Lung (tissue), 12 donors: ENCODE results near the gene EFCAB11. TPM values are rescaled to one million over a fixed set of nuclear protein-coding genes. Genes with fewer than 3 reads are reported as not detected.

Source experiments
- ATAC-seq: fragments of 200-7000 bp; cut with Tn5 transposase; one replicate; pipeline ENCODE4 v1.9.1; 2020; ENCODE audit warnings: moderate number of reproducible peaks; ENCODE audit not compliant: insufficient read depth, low FRiP score
- DNase-seq, 3 donors: peaks; one replicate each; pipeline ENCODE4 v3.0.0-alpha.2; 2013 to 2017
- H3K27ac ChIP-seq, 2 donors: one replicate each; pipeline ENCODE4 v1.5.1; 2013; ENCODE audit warnings: mild to moderate bottlenecking in 2 of 2, moderate library complexity in 2 of 2, control low read depth in 1 of 2, inconsistent platforms in 1 of 2, low read depth in 1 of 2, low read length in 1 of 2
- H3K27me3 ChIP-seq, 3 donors: one replicate each; pipeline ENCODE4 v1.5.1; 2013; ENCODE audit warnings: low read length in 2 of 3; ENCODE audit not compliant: control insufficient read depth in 3 of 3, insufficient read depth in 3 of 3
- H3K36me3 ChIP-seq, 4 donors: one replicate each; pipeline ENCODE4 v1.5.1; 2013; ENCODE audit warnings: low read length in 4 of 4, mild to moderate bottlenecking in 1 of 4, moderate library complexity in 1 of 4; ENCODE audit not compliant: control insufficient read depth in 4 of 4, insufficient read depth in 4 of 4
- H3K4me1 ChIP-seq, 5 donors: one replicate each; pipeline ENCODE4 v1.5.1; 2013; ENCODE audit warnings: low read length in 5 of 5, mild to moderate bottlenecking in 2 of 5, moderate library complexity in 1 of 5; ENCODE audit not compliant: control insufficient read depth in 5 of 5, insufficient read depth in 5 of 5
- H3K4me3 ChIP-seq: one replicate; pipeline ENCODE4 v1.5.1; 2013; ENCODE audit warnings: mild to moderate bottlenecking, control low read depth, moderate library complexity
- H3K9ac ChIP-seq, 2 donors: one replicate each; pipeline ENCODE4 v1.5.1; 2013; ENCODE audit warnings: low read length in 2 of 2, control low read depth in 1 of 2; ENCODE audit not compliant: insufficient read depth in 1 of 2
- H3K9me3 ChIP-seq, 4 donors: one replicate each; pipeline ENCODE4 v1.5.1; 2013; ENCODE audit warnings: low read length in 3 of 4, mild to moderate bottlenecking in 1 of 4, moderate library complexity in 1 of 4; ENCODE audit not compliant: control insufficient read depth in 4 of 4, insufficient read depth in 3 of 4
- WGBS, 2 donors: extraction: QIAGEN DNeasy Blood & Tissue Kit; methylation state at CpG; one replicate each; pipeline ENCODE4 v1.1.7; 2013; 5-methylcytosine and 5-hydroxymethylcytosine counted together
- polyA plus RNA-seq, 2 donors: library from polyadenylated mRNA; stranded (reverse); fragments of 200-250 nt; gene quantifications; one replicate each; pipeline ENCODE4 v1.2.1, GENCODE V29; 2013
- total RNA-seq, 2 donors: library from RNA; depleted of rRNA in 1 of 2; stranded (reverse); fragments of >200 nt in 1 of 2; gene quantifications; one replicate each; pipeline ENCODE4 v1.2.1, GENCODE V29; 2014 to 2021
- TF ChIP-seq, protein P1 (sequence below): IDR thresholded peaks from 2 replicates; pipeline ENCODE4 v1.5.1; 2012; ENCODE audit warnings: mild to moderate bottlenecking; ENCODE audit errors: control extremely low read depth, extremely low read depth
- donor health status: control.
- donor health status: control.
- donor health status: Bipolar disorder and iron deficiency.
- donor health status: healthy.
- donor health status: DM: yes; HTN: yes; CAD: no.

Gene EFCAB11
- total and polyA plus RNA-seq, 4 donors, result 2.9 to 13.0 (median 6.1) TPM

DNA sequence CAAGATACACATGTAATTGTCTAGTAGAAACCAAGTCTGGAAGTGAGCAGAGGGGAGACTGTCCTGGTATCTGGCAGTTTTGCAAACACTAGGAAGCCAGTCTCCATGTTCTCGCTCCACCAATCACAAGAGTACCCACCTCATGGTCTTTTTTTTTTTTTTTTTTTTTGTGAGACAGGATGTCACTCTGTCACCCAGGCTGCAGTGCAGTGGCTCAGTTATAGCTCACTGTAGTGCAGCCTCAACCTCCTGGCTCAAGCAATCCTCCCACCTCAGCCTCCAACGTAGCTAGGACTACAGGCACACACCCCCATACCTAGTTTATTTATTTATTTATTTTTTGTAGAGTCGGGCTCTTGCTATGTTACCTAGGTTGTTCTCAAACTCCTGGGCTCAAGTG lies 189.2 kb downstream of the EFCAB11 start:
- H3K4me1 ChIP-seq, result no peaks in the 10 kb centered on the region
- no peaks in the 10 kb centered on the region for H3K27me3 ChIP-seq
- no peak overlapping the region for H3K4me3 ChIP-seq
- TF ChIP-seq, protein P1, sequence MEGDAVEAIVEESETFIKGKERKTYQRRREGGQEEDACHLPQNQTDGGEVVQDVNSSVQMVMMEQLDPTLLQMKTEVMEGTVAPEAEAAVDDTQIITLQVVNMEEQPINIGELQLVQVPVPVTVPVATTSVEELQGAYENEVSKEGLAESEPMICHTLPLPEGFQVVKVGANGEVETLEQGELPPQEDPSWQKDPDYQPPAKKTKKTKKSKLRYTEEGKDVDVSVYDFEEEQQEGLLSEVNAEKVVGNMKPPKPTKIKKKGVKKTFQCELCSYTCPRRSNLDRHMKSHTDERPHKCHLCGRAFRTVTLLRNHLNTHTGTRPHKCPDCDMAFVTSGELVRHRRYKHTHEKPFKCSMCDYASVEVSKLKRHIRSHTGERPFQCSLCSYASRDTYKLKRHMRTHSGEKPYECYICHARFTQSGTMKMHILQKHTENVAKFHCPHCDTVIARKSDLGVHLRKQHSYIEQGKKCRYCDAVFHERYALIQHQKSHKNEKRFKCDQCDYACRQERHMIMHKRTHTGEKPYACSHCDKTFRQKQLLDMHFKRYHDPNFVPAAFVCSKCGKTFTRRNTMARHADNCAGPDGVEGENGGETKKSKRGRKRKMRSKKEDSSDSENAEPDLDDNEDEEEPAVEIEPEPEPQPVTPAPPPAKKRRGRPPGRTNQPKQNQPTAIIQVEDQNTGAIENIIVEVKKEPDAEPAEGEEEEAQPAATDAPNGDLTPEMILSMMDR, result no peak
- WGBS, 2 donors, result 94 to 98% methylated on average over 3 of the region's 3 CpGs
- peaks cover 0 to 5% (median 0%) of the 10 kb centered on the region in 4 donors for H3K9me3 ChIP-seq
- no peak overlapping the region for H3K9ac ChIP-seq
- DNase-seq (no peak), ATAC-seq (no peak)
- no peaks in the 10 kb centered on the region for H3K36me3 ChIP-seq
- H3K27ac ChIP-seq, result no peak overlapping the region

DNA sequence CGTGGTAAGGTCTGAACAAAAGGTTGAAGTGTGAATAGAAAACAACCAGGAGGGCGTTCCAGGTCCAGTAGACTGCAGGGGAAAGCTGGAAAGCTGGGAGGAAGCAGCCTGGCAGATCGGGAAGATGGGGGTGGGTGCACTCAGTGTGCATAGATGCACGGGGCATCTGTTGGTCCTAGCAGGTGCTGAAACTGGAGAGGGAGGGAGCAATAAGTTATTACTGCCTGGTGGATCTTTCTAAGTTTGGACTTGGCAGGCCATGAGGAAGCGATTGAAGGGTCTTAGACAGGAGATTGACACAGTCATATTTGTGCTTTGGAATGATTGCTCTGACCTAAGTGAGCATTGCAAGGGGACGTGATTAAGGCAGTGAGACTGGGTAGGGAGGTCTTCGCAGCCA lies 194.4 kb downstream of the EFCAB11 start:
- no peak overlapping the region for H3K9ac ChIP-seq
- TF ChIP-seq, protein P1, result no peak
- DNase-seq (no peak), ATAC-seq (no peak)
- H3K9me3 ChIP-seq, result peaks cover 0 to 5% (median under 1%) of the 10 kb centered on the region in 4 donors
- H3K27ac ChIP-seq, result no peak overlapping the region
- H3K4me3 ChIP-seq, result no peak overlapping the region
- no peaks in the 10 kb centered on the region for H3K27me3 ChIP-seq
- 75 to 92% methylated on average over 7 of the region's 7 CpGs for WGBS, 2 donors
- no peaks in the 10 kb centered on the region for H3K4me1 ChIP-seq
- no peaks in the 10 kb centered on the region for H3K36me3 ChIP-seq

DNA sequence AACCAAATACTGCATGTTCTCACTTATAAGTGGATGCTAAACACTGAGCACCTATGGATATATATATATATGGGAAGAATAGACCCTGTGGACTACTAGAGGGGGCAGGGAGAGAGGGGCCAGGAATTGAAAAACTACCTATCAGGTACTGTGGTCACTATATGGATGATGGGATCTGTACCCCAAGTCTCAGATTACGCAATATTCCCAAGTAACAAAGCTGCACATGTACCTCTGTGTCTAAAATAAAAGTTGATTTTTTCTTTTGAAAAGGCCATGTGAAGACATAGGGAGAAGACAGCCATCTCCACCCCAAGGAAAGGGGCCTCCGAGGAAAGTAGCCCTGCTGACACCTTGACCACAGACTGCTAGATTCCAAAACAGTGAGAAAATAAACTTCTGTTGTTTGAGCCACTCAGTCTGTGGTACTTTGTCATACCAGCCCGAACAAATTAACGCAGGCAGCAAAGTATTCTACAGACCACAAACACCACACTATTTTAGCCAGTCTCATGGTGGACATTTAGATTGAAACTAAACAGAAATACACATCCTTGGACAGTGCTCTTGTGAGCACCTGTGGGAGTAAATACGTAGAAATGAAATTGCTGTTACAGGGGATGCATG lies 197.1 kb downstream of the EFCAB11 start:
- TF ChIP-seq, protein P1, result no peak
- ATAC-seq (no peak), DNase-seq (no peak)
- H3K4me1 ChIP-seq, result no peaks in the 10 kb centered on the region
- no peak overlapping the region for H3K9ac ChIP-seq
- H3K36me3 ChIP-seq, result no peaks in the 10 kb centered on the region
- no peak overlapping the region for H3K27ac ChIP-seq
- H3K4me3 ChIP-seq, result no peak overlapping the region
- H3K9me3 ChIP-seq, result peaks cover 0 to 5% (median under 1%) of the 10 kb centered on the region in 4 donors
- no peaks in the 10 kb centered on the region for H3K27me3 ChIP-seq
- WGBS, 2 donors, result 70 to 80% methylated on average over 5 of the region's 5 CpGs

DNA sequence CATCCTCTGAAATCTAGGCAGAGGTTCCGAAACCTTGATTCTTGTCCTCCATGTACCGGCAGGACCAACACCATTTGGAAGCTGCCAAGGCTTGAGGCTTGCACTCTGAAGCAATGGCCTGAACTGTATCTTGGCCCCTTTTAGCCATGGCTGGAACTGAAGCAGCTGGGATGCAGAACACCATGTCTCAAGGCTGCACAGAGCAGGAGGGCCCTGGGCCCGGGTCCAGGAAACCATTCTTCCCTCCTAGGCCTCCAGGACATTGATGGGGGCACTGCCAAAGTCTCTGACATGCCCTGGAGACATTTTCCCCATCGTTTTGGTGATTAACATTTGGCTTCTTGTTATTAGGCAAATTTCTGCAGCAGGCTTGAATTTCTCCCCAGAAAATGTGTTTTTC lies 198.7 kb downstream of the EFCAB11 start:
- TF ChIP-seq, protein P1, result no peak
- Histone ChIP-seq H3K9ac (no peak overlapping the region), H3K4me3 (no peak overlapping the region), H3K4me1 (no peaks in the 10 kb centered on the region), H3K36me3 (no peaks in the 10 kb centered on the region), H3K27ac (no peak overlapping the region), H3K27me3 (no peaks in the 10 kb centered on the region), H3K9me3 (peaks cover 0 to 5% (median under 1%) of the 10 kb centered on the region in 4 donors)
- ATAC-seq, result no peak
- 78 to 86% methylated on average over 4 of the region's 4 CpGs for whole genome bisulfite sequencing, 2 donors
- no peak for DNase-seq
